Right lobe of liver (tissue), 4 donors: ENCODE data around the gene KIF23.

Experiments used
- CTCF ChIP-seq, 4 donors: fragments of 200-600 bp in 3 of 4; fragments of 450-650 bp in 1 of 4; IDR thresholded peaks; one replicate each; pipeline versions ENCODE4 v1.5.1 to v1.8.0; 2016 to 2022; ENCODE audit warnings: antibody characterized with exemption in 4 of 4, mild to moderate bottlenecking in 2 of 4
- POLR2A ChIP-seq: fragments of 450-650 bp; IDR thresholded peaks from one replicate; pipeline ENCODE4 v1.6.1; 2017; ENCODE audit warnings: antibody characterized with exemption, mild to moderate bottlenecking
- donor health status: DM: no; HTN: no; CAD: no.
- donor health status: DM: no; HTN: no; CAD: no.
- donor health status: DM: no; HTN: yes; CAD: no.

GRCh38 chr15:69446953-69447352 is 32.8 kb downstream of the KIF23 start:
- TF ChIP-seq CTCF (IDR thresholded peaks at IDR 0.05), result no peak
- no peak for TF ChIP-seq POLR2A
